DOHH2 (cell line): Measurements from ENCODE around the gene ANKRD28.

Source experiments
- H3F3A ChIP-seq: fragments of 200-600 bp; sonication (generic), shearing (Covaris generic); 2 replicates; pipeline ENCODE4 v1.6.0; 2016; ENCODE audit warnings: antibody characterized with exemption, mild to moderate bottlenecking; ENCODE audit not compliant: control insufficient read depth, insufficient read depth
- H3K27ac ChIP-seq: fragments of 200-600 bp; sonication (generic); 2 replicates; pipeline ENCODE4 v1.5.1; 2014; ENCODE audit warnings: low read depth, mild to moderate bottlenecking, low read length, moderate library complexity
- H3K27me3 ChIP-seq: fragments of 200-600 bp; sonication (generic); 2 replicates; pipeline ENCODE4 v1.6.1; 2014; ENCODE audit warnings: mild to moderate bottlenecking, low read length, mixed read lengths; ENCODE audit not compliant: control insufficient read depth
- H3K36me3 ChIP-seq: fragments of 200-600 bp; sonication (generic); 2 replicates; pipeline ENCODE4 v1.6.1; 2014; ENCODE audit warnings: mild to moderate bottlenecking, low read length, moderate library complexity, mixed read lengths; ENCODE audit not compliant: control insufficient read depth
- H3K4me1 ChIP-seq: fragments of 200-600 bp; sonication (generic); 2 replicates; pipeline ENCODE4 v1.6.1; 2014; ENCODE audit warnings: mild to moderate bottlenecking, low read length, mixed read lengths; ENCODE audit not compliant: control insufficient read depth
- H3K4me2 ChIP-seq: fragments of 200-600 bp; sonication (generic); 2 replicates; pipeline ENCODE4 v1.6.0; 2014; ENCODE audit warnings: mild to moderate bottlenecking, low read length, moderate library complexity
- H3K4me3 ChIP-seq: fragments of 200-600 bp; sonication (generic); 2 replicates; pipeline ENCODE4 v1.5.1; 2014; ENCODE audit warnings: mild to moderate bottlenecking, low read length, mixed read lengths
- H3K79me2 ChIP-seq: fragments of 200-600 bp; sonication (generic); 2 replicates; pipeline ENCODE4 v1.6.1; 2014; ENCODE audit warnings: mild to moderate bottlenecking, low read length, mixed read lengths; ENCODE audit not compliant: control insufficient read depth
- H3K9me2 ChIP-seq: fragments of 200-600 bp; sonication (generic); replicated peaks from 2 replicates; pipeline ENCODE4 v1.6.1; 2014; ENCODE audit warnings: mild to moderate bottlenecking, low read length, mixed read lengths; ENCODE audit not compliant: control insufficient read depth
- H3K9me3 ChIP-seq: fragments of 200-600 bp; sonication (generic); 2 replicates; pipeline ENCODE4 v1.6.1; 2014; ENCODE audit warnings: antibody characterized with exemption, low read length, mixed read lengths; ENCODE audit not compliant: control insufficient read depth, insufficient read depth
- H4K20me1 ChIP-seq: fragments of 200-600 bp; sonication (generic); 2 replicates; pipeline ENCODE4 v1.6.0; 2014; ENCODE audit warnings: low read depth, mild to moderate bottlenecking, antibody characterized with exemption, low read length, moderate library complexity; ENCODE audit not compliant: control insufficient read depth, insufficient read depth
- EZH2phosphoT487 ChIP-seq: fragments of 200-600 bp; sonication (generic); IDR thresholded peaks from 2 replicates; pipeline ENCODE4 v1.6.1; 2017; ENCODE audit warnings: borderline replicate concordance, mild to moderate bottlenecking, antibody characterized with exemption, low read length, moderate library complexity, mixed read lengths
- TF ChIP-seq, protein P1 (sequence below): fragments of 200-600 bp; sonication (generic); IDR thresholded peaks from one replicate; pipeline ENCODE4 v1.5.1; 2014; ENCODE audit warnings: antibody characterized with exemption, mild to moderate bottlenecking, low read depth, low read length; ENCODE audit not compliant: poor library complexity, severe bottlenecking

Gene ANKRD28

DNA sequence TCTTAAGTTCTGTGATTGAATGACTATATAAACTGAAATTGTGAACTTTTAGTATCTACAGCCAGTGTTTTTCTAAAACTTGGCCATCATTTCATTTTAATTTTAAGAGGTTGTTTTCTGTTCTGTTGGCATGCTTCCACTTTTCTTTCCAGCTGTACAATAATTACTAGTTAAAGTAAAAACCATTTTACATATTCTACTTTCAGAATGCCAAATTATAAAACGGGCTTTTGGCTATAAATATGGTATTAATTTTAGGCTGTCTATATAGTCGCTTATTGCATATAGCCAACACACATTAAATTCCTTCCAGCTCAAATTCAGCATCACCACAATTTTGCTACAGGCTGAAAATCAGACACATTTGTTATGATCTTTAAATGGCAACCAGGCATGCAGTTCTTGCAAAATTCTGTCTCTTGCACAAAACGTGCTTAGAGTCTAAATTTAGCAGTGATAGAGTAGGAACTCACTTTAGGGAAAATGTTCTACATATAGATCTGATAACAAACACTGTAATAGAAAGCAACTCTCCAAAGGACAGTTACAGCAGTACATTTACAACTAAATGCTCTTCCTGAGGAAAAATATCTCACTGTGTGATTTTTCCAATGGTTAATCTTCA is 115.1 kb downstream of the ANKRD28 start:
- H3K36me3 ChIP-seq = peaks cover 67% of the 10 kb centered on the region

DNA sequence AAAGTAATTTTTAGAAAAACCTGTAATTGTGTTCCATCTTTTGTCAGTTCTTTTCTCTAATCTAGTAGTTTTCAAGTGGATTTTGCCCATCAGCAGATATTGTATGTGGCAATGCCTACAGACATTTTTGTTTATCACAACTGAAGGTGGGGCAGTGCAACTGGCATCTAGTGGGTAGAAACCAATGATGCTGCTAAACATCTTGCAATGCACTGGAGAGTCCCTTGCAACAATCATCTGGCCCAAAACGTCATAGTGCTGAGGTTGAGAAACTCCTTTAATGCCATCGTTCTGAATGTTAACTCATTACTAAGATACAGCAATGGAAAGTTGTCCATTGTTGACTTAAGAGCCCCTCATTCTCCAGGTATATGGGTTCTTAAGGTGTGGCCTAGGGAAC is 116.1 kb downstream of the ANKRD28 start:
- Histone ChIP-seq H4K20me1 (no peaks in the 10 kb centered on the region), H3K36me3 (peaks cover 73% of the 10 kb centered on the region), H3K79me2 (no peaks in the 10 kb centered on the region), H3K27me3 (no peaks in the 10 kb centered on the region), H3K4me2 (no peak overlapping the region), H3K27ac (no peak overlapping the region), H3K9me2 (no peaks in the 10 kb centered on the region), H3K4me1 (no peaks in the 10 kb centered on the region), H3K4me3 (no peak overlapping the region), H3K9me3 (no peaks in the 10 kb centered on the region), H3F3A (no peaks in the 10 kb centered on the region)
- no peak for TF ChIP-seq EZH2phosphoT487
- TF ChIP-seq, protein P1, sequence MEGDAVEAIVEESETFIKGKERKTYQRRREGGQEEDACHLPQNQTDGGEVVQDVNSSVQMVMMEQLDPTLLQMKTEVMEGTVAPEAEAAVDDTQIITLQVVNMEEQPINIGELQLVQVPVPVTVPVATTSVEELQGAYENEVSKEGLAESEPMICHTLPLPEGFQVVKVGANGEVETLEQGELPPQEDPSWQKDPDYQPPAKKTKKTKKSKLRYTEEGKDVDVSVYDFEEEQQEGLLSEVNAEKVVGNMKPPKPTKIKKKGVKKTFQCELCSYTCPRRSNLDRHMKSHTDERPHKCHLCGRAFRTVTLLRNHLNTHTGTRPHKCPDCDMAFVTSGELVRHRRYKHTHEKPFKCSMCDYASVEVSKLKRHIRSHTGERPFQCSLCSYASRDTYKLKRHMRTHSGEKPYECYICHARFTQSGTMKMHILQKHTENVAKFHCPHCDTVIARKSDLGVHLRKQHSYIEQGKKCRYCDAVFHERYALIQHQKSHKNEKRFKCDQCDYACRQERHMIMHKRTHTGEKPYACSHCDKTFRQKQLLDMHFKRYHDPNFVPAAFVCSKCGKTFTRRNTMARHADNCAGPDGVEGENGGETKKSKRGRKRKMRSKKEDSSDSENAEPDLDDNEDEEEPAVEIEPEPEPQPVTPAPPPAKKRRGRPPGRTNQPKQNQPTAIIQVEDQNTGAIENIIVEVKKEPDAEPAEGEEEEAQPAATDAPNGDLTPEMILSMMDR = no peak

More for the DNA sequence above, 115.1 kb downstream of the ANKRD28 start:
- Histone ChIP-seq H3K27me3 (no peaks in the 10 kb centered on the region), H3K79me2 (no peaks in the 10 kb centered on the region), H3K4me2 (no peak overlapping the region), H3K9me2 (no peaks in the 10 kb centered on the region), H3K27ac (no peak overlapping the region), H3K9me3 (no peaks in the 10 kb centered on the region), H3K4me3 (no peak overlapping the region), H4K20me1 (no peaks in the 10 kb centered on the region), H3F3A (no peaks in the 10 kb centered on the region), H3K4me1 (no peaks in the 10 kb centered on the region)
- TF ChIP-seq, protein P1 = no peak
- no peak for TF ChIP-seq EZH2phosphoT487

DNA sequence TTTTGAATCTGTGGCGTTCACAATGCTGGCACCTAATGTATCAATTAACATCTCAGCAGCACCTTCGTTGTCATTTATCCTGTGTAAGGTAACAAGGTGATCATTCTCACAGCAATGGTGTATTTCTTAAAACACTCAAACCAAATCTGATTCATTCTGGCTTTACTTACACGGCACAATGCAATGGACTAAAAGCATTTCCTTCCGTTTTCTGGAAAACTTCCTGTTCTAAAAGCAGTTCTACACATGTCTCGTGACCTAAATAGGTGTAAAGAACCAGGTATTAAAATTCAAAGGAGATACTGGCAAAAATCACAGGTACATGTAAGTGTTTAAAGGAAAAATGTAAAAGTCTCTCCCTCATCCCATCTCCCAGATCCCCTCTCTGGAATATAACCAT is 118.5 kb downstream of the ANKRD28 start:
- TF ChIP-seq, protein P1 = no peak
- no peak for TF ChIP-seq EZH2phosphoT487
- H3K36me3 ChIP-seq = peaks cover 70% of the 10 kb centered on the region
- H3F3A ChIP-seq = no peaks in the 10 kb centered on the region

More for the DNA sequence above, 118.5 kb downstream of the ANKRD28 start:
- H3K9me3 ChIP-seq = no peaks in the 10 kb centered on the region
- no peaks in the 10 kb centered on the region for H4K20me1 ChIP-seq
- no peaks in the 10 kb centered on the region for H3K4me1 ChIP-seq
- H3K79me2 ChIP-seq = no peaks in the 10 kb centered on the region
- H3K4me2 ChIP-seq = no peak overlapping the region
- no peaks in the 10 kb centered on the region for H3K27me3 ChIP-seq
- H3K4me3 ChIP-seq = no peak overlapping the region
- no peak overlapping the region for H3K27ac ChIP-seq
- no peaks in the 10 kb centered on the region for H3K9me2 ChIP-seq
